Right atrium auricular region (tissue), 2 donors: Measurements from ENCODE around the gene UQCC5. TPM values are rescaled to one million over a fixed set of nuclear protein-coding genes. Genes with fewer than 3 reads are reported as not detected.

Experiments
- DNase-seq: peaks from one replicate; pipeline ENCODE4 v3.0.0-alpha.2; 2019; ENCODE audit warnings: low spot score
- H3K27ac ChIP-seq, 2 donors: fragments of 200-600 bp; sonication (generic); 1 replicate in 1 of 2; 2 replicates in 1 of 2; pipeline ENCODE4 v1.5.1; 2016 to 2019
- H3K27me3 ChIP-seq, 2 donors: fragments of 200-600 bp; sonication (generic); one replicate each; pipeline versions ENCODE4 v1.5.1 to v1.6.0; 2017 to 2019
- H3K36me3 ChIP-seq: fragments of 200-600 bp; sonication (generic); one replicate; pipeline ENCODE4 v1.5.1; 2016
- H3K4me1 ChIP-seq, 2 donors: fragments of 200-600 bp; sonication (generic); one replicate each; pipeline versions ENCODE4 v1.5.1 to v1.6.0; 2017 to 2019
- H3K4me3 ChIP-seq, 2 donors: fragments of 200-600 bp; sonication (generic); 1 replicate in 1 of 2; 2 replicates in 1 of 2; pipeline ENCODE4 v1.5.1; 2017 to 2019; ENCODE audit warnings: mild to moderate bottlenecking in 1 of 2, moderate library complexity in 1 of 2
- H3K9me3 ChIP-seq, 2 donors: fragments of 200-600 bp; sonication (generic); one replicate each; pipeline ENCODE4 v1.5.1; 2019
- CTCF ChIP-seq, 2 donors: fragments of 200-600 bp; sonication (generic); IDR thresholded peaks; one replicate each; pipeline ENCODE4 v1.5.1; 2019; ENCODE audit warnings: antibody characterized with exemption in 2 of 2
- total RNA-seq, 2 donors: library from RNA; depleted of rRNA; stranded (reverse); fragments of >200 nt; gene quantifications; one replicate each; pipeline ENCODE4 v1.1.0, GENCODE V29; 2016

The UQCC5 gene
- total RNA-seq, 2 donors from 2014 or later, result 1.2 to 3.1 TPM

- no peaks in the 10 kb centered on the region for H3K36me3 ChIP-seq
- no peak overlapping the region for H3K4me3 ChIP-seq
- no peak for TF ChIP-seq CTCF (IDR thresholded peaks at IDR 0.05)
- no peak for DNase-seq
- no peaks in the 10 kb centered on the region for H3K9me3 ChIP-seq
- H3K4me1 ChIP-seq, result peaks cover 0 to 6% of the 10 kb centered on the region in 2 donors
- no peaks in the 10 kb centered on the region for H3K27me3 ChIP-seq
- no peak overlapping the region for H3K27ac ChIP-seq
Measured at GRCh38 chr3:52515192-52515591, 21.2 kb upstream of the UQCC5 start.

GRCh38 chr3:52516509-52517195 is 19.8 kb upstream of the UQCC5 start:
- no peak overlapping the region for H3K27ac ChIP-seq
- no peaks in the 10 kb centered on the region for H3K36me3 ChIP-seq
- no peaks in the 10 kb centered on the region for H3K9me3 ChIP-seq
- H3K4me1 ChIP-seq, result peaks cover 0 to 6% of the 10 kb centered on the region in 2 donors
- no peaks in the 10 kb centered on the region for H3K27me3 ChIP-seq
- DNase-seq, result no peak
- no peak for TF ChIP-seq CTCF (IDR thresholded peaks at IDR 0.05)
- no peak overlapping the region for H3K4me3 ChIP-seq

- TF ChIP-seq CTCF (IDR thresholded peaks at IDR 0.05), result no peak
- peaks cover under 1% of the 10 kb centered on the region for H3K36me3 ChIP-seq
- H3K4me3 ChIP-seq, result peak overlapping the region in 1 of 2 donors; percentile 41
- peaks cover 0 to 6% of the 10 kb centered on the region in 2 donors for H3K4me1 ChIP-seq
- no peak for DNase-seq
- no peaks in the 10 kb centered on the region for H3K9me3 ChIP-seq
- H3K27me3 ChIP-seq, result no peaks in the 10 kb centered on the region
- H3K27ac ChIP-seq, result no peak overlapping the region
Measured at GRCh38 chr3:52517796-52518722, 18.3 kb upstream of the UQCC5 start.

GRCh38 chr3:52518723-52519444 is 17.5 kb upstream of the UQCC5 start:
- no peaks in the 10 kb centered on the region for H3K27me3 ChIP-seq
- H3K27ac ChIP-seq, result no peak overlapping the region
- peaks cover 9% of the 10 kb centered on the region for H3K36me3 ChIP-seq
- peak overlapping the region; percentile 26 to 41 for H3K4me3 ChIP-seq
- no peak for DNase-seq
- no peak for TF ChIP-seq CTCF (IDR thresholded peaks at IDR 0.05)
- peaks cover 0 to 6% of the 10 kb centered on the region in 2 donors for H3K4me1 ChIP-seq
- H3K9me3 ChIP-seq, result no peaks in the 10 kb centered on the region

- H3K4me3 ChIP-seq, result no peak overlapping the region
- no peaks in the 10 kb centered on the region for H3K9me3 ChIP-seq
- no peak for DNase-seq
- no peak for TF ChIP-seq CTCF (IDR thresholded peaks at IDR 0.05)
- H3K4me1 ChIP-seq, result peaks cover 0 to 14% of the 10 kb centered on the region in 2 donors
- peaks cover 16% of the 10 kb centered on the region for H3K36me3 ChIP-seq
- H3K27ac ChIP-seq, result no peak overlapping the region
- H3K27me3 ChIP-seq, result no peaks in the 10 kb centered on the region
Measured at GRCh38 chr3:52519445-52520140, 16.8 kb upstream of the UQCC5 start.
